Transverse colon (tissue), 4 donors: ENCODE measurements around the gene VPS52. TPM values are rescaled to one million over a fixed set of nuclear protein-coding genes. Genes with fewer than 3 reads are reported as not detected.

Source experiments
- DNase-seq: peaks from one replicate; pipeline ENCODE4 v3.0.0-alpha.2; 2019
- H3K27ac ChIP-seq, 4 donors: fragments of 200-600 bp; sonication (generic); 2 replicates each; pipeline ENCODE4 v1.5.1; 2016 to 2018; ENCODE audit warnings: inconsistent platforms in 4 of 4
- H3K27me3 ChIP-seq: fragments of 200-600 bp; sonication (generic); 2 replicates; pipeline ENCODE4 v1.5.1; 2017; ENCODE audit warnings: inconsistent platforms
- H3K36me3 ChIP-seq, 4 donors: fragments of 200-600 bp; sonication (generic); 2 replicates each; pipeline ENCODE4 v1.5.1; 2017 to 2019; ENCODE audit warnings: inconsistent platforms in 4 of 4
- H3K4me1 ChIP-seq, 4 donors: fragments of 200-600 bp; sonication (generic); 2 replicates each; pipeline ENCODE4 v1.5.1; 2017 to 2020; ENCODE audit warnings: inconsistent platforms in 4 of 4
- H3K4me3 ChIP-seq, 4 donors: fragments of 200-600 bp; sonication (generic); 1 replicate in 1 of 4; 2 replicates in 3 of 4; pipeline versions ENCODE4 v1.5.1 to v1.6.1; 2017 to 2019; ENCODE audit warnings: inconsistent platforms in 4 of 4
- H3K9me3 ChIP-seq, 2 donors: fragments of 200-600 bp; sonication (generic); 2 replicates each; pipeline ENCODE4 v1.5.1; 2017 to 2019; ENCODE audit warnings: inconsistent platforms in 2 of 2
- CTCF ChIP-seq, 5 experiments: fragments of 200-600 bp in 3 of 5; fragments of 450-650 bp in 2 of 5; sonication (generic) in 3 of 5; IDR thresholded peaks; 1 replicate in 2 of 5; 2 replicates in 3 of 5; pipeline ENCODE4 v1.5.1; 2016 to 2017; ENCODE audit warnings: antibody characterized with exemption in 5 of 5, inconsistent platforms in 3 of 5, mild to moderate bottlenecking in 2 of 5, moderate library complexity in 1 of 5
- EP300 ChIP-seq: sonication (generic); formaldehyde crosslinking; IDR thresholded peaks from one replicate; pipeline ENCODE4 v1.6.1; 2017; ENCODE audit warnings: antibody characterized with exemption, low read depth
- POLR2A ChIP-seq: fragments of 450-650 bp; IDR thresholded peaks from one replicate; pipeline ENCODE4 v1.6.1; 2016; ENCODE audit warnings: antibody characterized with exemption, mild to moderate bottlenecking, moderate library complexity
- POLR2AphosphoS5 ChIP-seq, 3 donors: sonication (generic); formaldehyde crosslinking; IDR thresholded peaks; one replicate each; pipeline ENCODE4 v1.6.1; 2016; ENCODE audit warnings: antibody characterized with exemption in 3 of 3
- WGBS, 2 donors: methylation state at CpG; one replicate each; pipeline ENCODE4 v1.1.5; 2018; ENCODE audit warnings: low coverage in 1 of 2; 5-methylcytosine and 5-hydroxymethylcytosine counted together
- in situ Hi-C, 4 donors: fragments of 200-750 bp; cut with MboI; loops; one replicate each; pipeline versions ENCODE4 v1.15.0 to v1.15.1; 2017; ENCODE audit warnings: low sequenced_read_pairs in 3 of 4, low pct_ligation_motif_present in 1 of 4, low pct_unique_long_range_greater_than_20kb in 1 of 4
- intact Hi-C: fragments of 100-400 bp; cut with DNase I; formaldehyde crosslinking; loops from one replicate; pipeline ENCODE4 v1.15.1; 2023; ENCODE audit warnings: low total_unique reads
- total RNA-seq, 4 donors: library from RNA; depleted of rRNA; stranded (reverse); fragments of >200 nt; gene quantifications; one replicate each; pipeline ENCODE4 v1.1.0, GENCODE V29; 2016

VPS52 gene
- total RNA-seq, 4 donors from 2014 or later = 52.4 to 93.3 (median 63.4) TPM

- Histone ChIP-seq H3K4me3 (no peak overlapping the region), H3K9me3 (no peaks in the 10 kb centered on the region), H3K36me3 (no peaks in the 10 kb centered on the region), H3K27me3 (no peaks in the 10 kb centered on the region), H3K27ac (no peak overlapping the region), H3K4me1 (peaks cover 15 to 34% (median 26%) of the 10 kb centered on the region in 4 donors)
- intact Hi-C loops (no loop called here), in situ Hi-C loops (no loop called here)
- DNase-seq = no peak
- 67% methylated on average over 4 of the region's 5 CpGs; no CpG with 5 or more reads in 1 of the 2 donors for WGBS, 2 donors
- TF ChIP-seq POLR2A (no peak), CTCF (IDR thresholded peaks at IDR 0.05) (peak; percentile 11 to 67 (median 41))
Measured at GRCh38 chr6:33279971-33280511, 8.4 kb upstream of the VPS52 start.

- intact Hi-C loops = no loop called here
- H3K36me3 ChIP-seq = no peaks in the 10 kb centered on the region
- WGBS, 2 donors = 75% methylated on average over 13 of the region's 13 CpGs; no CpG with 5 or more reads in 1 of the 2 donors
- in situ Hi-C loops = no loop called here
- H3K27me3 ChIP-seq = no peaks in the 10 kb centered on the region
- H3K4me3 ChIP-seq = no peak overlapping the region
- peaks cover 18 to 42% (median 34%) of the 10 kb centered on the region in 4 donors for H3K4me1 ChIP-seq
- no peaks in the 10 kb centered on the region for H3K9me3 ChIP-seq
- DNase-seq = no peak
- no peak overlapping the region for H3K27ac ChIP-seq
- no peak for TF ChIP-seq EP300
- no peak for TF ChIP-seq POLR2A
- TF ChIP-seq POLR2AphosphoS5 (IDR thresholded peaks at IDR 0.05) = no peak
- no peak for TF ChIP-seq CTCF (IDR thresholded peaks at IDR 0.05)
Measured at GRCh38 chr6:33279257-33279695, 7.6 kb upstream of the VPS52 start.

GRCh38 chr6:33278810-33279209 is 7.1 kb upstream of the VPS52 start:
- TF ChIP-seq POLR2AphosphoS5 (IDR thresholded peaks at IDR 0.05) (no peak), EP300 (no peak), POLR2A (no peak), CTCF (IDR thresholded peaks at IDR 0.05) (no peak)
- no peaks in the 10 kb centered on the region for H3K36me3 ChIP-seq
- no peak overlapping the region for H3K4me3 ChIP-seq
- WGBS, 2 donors = 97% methylated on average over 3 of the region's 3 CpGs; no CpG with 5 or more reads in 1 of the 2 donors
- H3K27me3 ChIP-seq = no peaks in the 10 kb centered on the region
- peaks cover 23 to 46% (median 38%) of the 10 kb centered on the region in 4 donors for H3K4me1 ChIP-seq
- H3K27ac ChIP-seq = peak overlapping the region in 1 of 4 donors; percentile 91
- DNase-seq = no peak
- intact Hi-C loops (no loop called here), in situ Hi-C loops (no loop called here)
- no peaks in the 10 kb centered on the region for H3K9me3 ChIP-seq

GRCh38 chr6:33278392-33278741 is 6.7 kb upstream of the VPS52 start:
- intact Hi-C loops = no loop called here
- Histone ChIP-seq H3K27me3 (no peaks in the 10 kb centered on the region), H3K9me3 (no peaks in the 10 kb centered on the region), H3K4me3 (no peak overlapping the region), H3K27ac (peak overlapping the region; percentile 91 to 98 (median 94)), H3K4me1 (peaks cover 24 to 51% (median 43%) of the 10 kb centered on the region in 4 donors), H3K36me3 (no peaks in the 10 kb centered on the region)
- TF ChIP-seq EP300 = no peak
- TF ChIP-seq POLR2A = no peak
- TF ChIP-seq CTCF (IDR thresholded peaks at IDR 0.05) = no peak
- TF ChIP-seq POLR2AphosphoS5 (IDR thresholded peaks at IDR 0.05) = no peak
- WGBS, 2 donors = 92% methylated on average over 8 of the region's 9 CpGs; no CpG with 5 or more reads in 1 of the 2 donors
- no peak for DNase-seq
- in situ Hi-C loops = no loop called here
